ENCODE data around the gene LNX1. TPM values are rescaled to one million over a fixed set of nuclear protein-coding genes. Genes with fewer than 3 reads are reported as not detected.

The LNX1 gene
- total and polyA plus RNA-seq, 10 of the 15 experiments (the other 5 are each of a cell fraction or from before 2014, with no cell fraction given): 0.72 to 1.4 (median 1.0) TPM

- ATAC-seq: no peak
- RAD21 ChIA-PET (ENCODE audit: unreplicated experiment): no interaction called here
- no peaks in the 10 kb centered on the region; the same call in 2 of the 3 replicates for H3K9me3 ChIP-seq (replicated peaks; ENCODE audit: control insufficient read depth, insufficient read depth, low read length)
- FAIRE-seq: no peak
- no peaks in the 10 kb centered on the region for H3K27me3 ChIP-seq (replicated peaks in 1 of 2; ENCODE audit: control insufficient read depth in 2 of 2, insufficient read depth in 2 of 2, low read length in 1 of 2)
- in situ Hi-C loops (cut with MboI) (no loop called here), intact Hi-C loops (cut with micrococcal nuclease; ENCODE audit: unreplicated experiment) (no loop called here)
- H3K9ac ChIP-seq (ENCODE audit: control insufficient read depth, insufficient read depth, low read length): no peak overlapping the region
- H3K36me3 ChIP-seq (ENCODE audit: control insufficient read depth in 2 of 2, insufficient read depth in 2 of 2, low read length in 1 of 2): no peaks in the 10 kb centered on the region
- SMC1A ChIA-PET (ENCODE audit: uncharacterized antibody, unreplicated experiment): interaction anchor here (0.6 to 2.2 kb wide), 6 partner anchors 10 to 246 kb away, joined by 3 to 6 read pairs (median 3); no protein-coding TSS in a partner anchor
- no TSS peak for BruUV-seq (replicated peaks)
- H3K79me2 ChIP-seq (ENCODE audit: control insufficient read depth, insufficient read depth, low read length): no peaks in the 10 kb centered on the region
- TF ChIP-seq BCL3 (IDR thresholded peaks at IDR 0.05; ENCODE audit: borderline replicate concordance, insufficient read depth, low read depth, low read length, poor library complexity, severe bottlenecking) (no peak), EP300 (IDR thresholded peaks at IDR 0.05; ENCODE audit: borderline replicate concordance in 1 of 2, control insufficient read depth in 1 of 2, low read depth in 2 of 2, low read length in 2 of 2) (no peak), FOXM1 (IDR thresholded peaks at IDR 0.05; ENCODE audit: low read depth, low read length) (no peak), ZNF384 (IDR thresholded peaks at IDR 0.05; ENCODE audit: borderline replicate concordance, low read depth, low read length) (no peak), POLR2AphosphoS5 (IDR thresholded peaks at IDR 0.05; ENCODE audit: low read length) (no peak), RCOR1 (conservative IDR thresholded peaks at IDR 0.05; ENCODE audit: low read depth, low read length) (no peak)
- POLR2A ChIA-PET: no interaction called here
- DNase-seq (ENCODE audit: low read depth, low spot score): no peak
- no peak overlapping the region for H3K27ac ChIP-seq (ENCODE audit: control insufficient read depth, insufficient read depth)
- 14% methylated on average over 3 of the region's 3 CpGs for WGBS (ENCODE audit: insufficient coverage, insufficient replicate concordance, low lambda C conversion rate, missing lambda C conversion rate)
- CTCF ChIA-PET: interaction anchor here (0.7 kb wide), 1 partner anchor 34 kb away, joined by 3 read pairs; no protein-coding TSS in a partner anchor
- H4K20me1 ChIP-seq (ENCODE audit: control insufficient read depth, insufficient read depth): no peaks in the 10 kb centered on the region
- H3K4me3 ChIP-seq: no peak overlapping the region
- H3K4me1 ChIP-seq (ENCODE audit: control insufficient read depth, insufficient read depth, low read length): no peaks in the 10 kb centered on the region
- H3K4me2 ChIP-seq (ENCODE audit: control insufficient read depth, insufficient read depth): no peak overlapping the region
- H2AFZ ChIP-seq (ENCODE audit: control insufficient read depth, low read depth, low read length): no peak overlapping the region
Measured at GRCh38 chr4:53548662-53549061, 42.6 kb downstream of the LNX1 start.

Data from GM12878 (cell line).